ENCODE results near the gene EFNA1. TPM values are rescaled to one million over a fixed set of nuclear protein-coding genes. Genes with fewer than 3 reads are reported as not detected.

EFNA1 gene
- total and polyA plus RNA-seq, 2 of the 4 experiments (the other 2 are of a cell fraction): 0.90 to 1.6 TPM

- TF ChIP-seq SMC3 (IDR thresholded peaks at IDR 0.05; ENCODE audit: low read depth, low read length): peak; percentile 63
- TF ChIP-seq CTCF (conservative IDR thresholded peaks at IDR 0.05; ENCODE audit: low read depth, low read length): peak; percentile 54
- no peak for TF ChIP-seq RCOR1 (IDR thresholded peaks at IDR 0.05; ENCODE audit: insufficient replicate concordance, low read length)
- no peak for TF ChIP-seq FOS (IDR thresholded peaks at IDR 0.05; ENCODE audit: low read depth, low read length)
- TF ChIP-seq RAD21 (IDR thresholded peaks at IDR 0.05; ENCODE audit: low read length): peak; percentile 43
- Histone ChIP-seq H2BK20ac (ENCODE audit: low read depth, low read length) (no peak overlapping the region), H3K4me3 (ENCODE audit: insufficient read depth, low read depth, low read length) (no peak overlapping the region), H3K14ac (replicated peaks; ENCODE audit: low read depth, low read length) (no peak overlapping the region), H3K23ac (ENCODE audit: low read depth, low read length) (no peak overlapping the region; the same call in 1 of the 2 replicates), H4K8ac (ENCODE audit: low read depth in 2 of 2, low read length in 2 of 2) (no peak overlapping the region), H3K56ac (ENCODE audit: extremely low read depth, insufficient read depth, low read length) (no peak overlapping the region), H3K4ac (ENCODE audit: low read depth, low read length) (no peak overlapping the region), H3K79me1 (ENCODE audit: low read depth in 1 of 2, low read length in 2 of 2) (no peaks in the 10 kb centered on the region), H2AFZ (replicated peaks; ENCODE audit: low read length, poor library complexity) (peak overlapping the region; percentile 79), H3K36me3 (ENCODE audit: control insufficient read depth, insufficient read depth, low read length) (no peaks in the 10 kb centered on the region), H3K27me3 (ENCODE audit: control insufficient read depth, insufficient read depth, low read length) (peaks cover 20% of the 10 kb centered on the region), H4K20me1 (ENCODE audit: insufficient read depth, low read length) (no peaks in the 10 kb centered on the region), H2BK5ac (ENCODE audit: low read depth, low read length, poor library complexity, severe bottlenecking) (no peak overlapping the region), H4K5ac (ENCODE audit: low read depth, low read length) (no peak overlapping the region), H2AK9ac (replicated peaks; ENCODE audit: low read depth, low read length, poor library complexity) (no peak overlapping the region), H3K27ac (ENCODE audit: insufficient read depth, low read length) (no peak overlapping the region), H4K91ac (ENCODE audit: insufficient read depth, low read depth, low read length) (no peak overlapping the region), H3K9me1 (ENCODE audit: insufficient read depth, low read length) (peaks cover 3% of the 10 kb centered on the region; the same call in 1 of the 2 replicates), H2BK120ac (ENCODE audit: low read depth, low read length) (no peak overlapping the region), H3K4me2 (ENCODE audit: low read depth, low read length) (peak overlapping the region; percentile 8; the same call in 1 of the 2 replicates), H2BK15ac (ENCODE audit: low read depth, low read length) (no peak overlapping the region), H3K9me3 (ENCODE audit: control insufficient read depth, insufficient read depth, low read length) (peaks cover 2% of the 10 kb centered on the region), H2AK5ac (ENCODE audit: low read depth, low read length) (no peak overlapping the region), H3K4me1 (ENCODE audit: control insufficient read depth, insufficient read depth, low read length) (peaks cover 4% of the 10 kb centered on the region; the same call in 1 of the 2 replicates), H3K18ac (ENCODE audit: low read depth, low read length) (no peak overlapping the region), H3K9ac (ENCODE audit: low read depth, low read length) (no peak overlapping the region)
- peak; percentile 45 for DNase-seq
- POLR2A ChIA-PET (ENCODE audit: unreplicated experiment): no interaction called here
- ATAC-seq (ENCODE audit: low read depth): peak; percentile 50
- CTCF ChIA-PET: no interaction called here
- 7% methylated on average over 3 of the region's 13 CpGs; no CpG with 5 or more reads in 1 of the 2 experiments for WGBS, 2 experiments (ENCODE audit: extremely low coverage in 2 of 2, insufficient read length in 1 of 2)
- BruUV-seq (replicated peaks): no TSS peak
- intact Hi-C loops (cut with micrococcal nuclease) (loop anchor here (5.0 kb wide), 1 partner anchor 33 kb away; the partner anchor contains the start of gene EFNA1), in situ Hi-C loops (cut with MboI; ENCODE audit: low sequenced_read_pairs) (loop anchor here (5.0 kb wide), 1 partner anchor 73 kb away; no protein-coding TSS in a partner anchor), dilution Hi-C loops (cut with HindIII; ENCODE audit: low sequenced_read_pairs, unreplicated experiment) (no loop called here)
Measured at GRCh38 chr1:155093911-155094621, 33.6 kb upstream of the EFNA1 start.
